GOT3 (cell line): ENCODE measurements around the gene TMEM201.

Experiments
- DNase-seq: peaks from one replicate; lab custom pipeline; 2025; ENCODE audit warnings: mixed read lengths; lab: John Stamatoyannopoulos, UW

The TMEM201 gene

DNA sequence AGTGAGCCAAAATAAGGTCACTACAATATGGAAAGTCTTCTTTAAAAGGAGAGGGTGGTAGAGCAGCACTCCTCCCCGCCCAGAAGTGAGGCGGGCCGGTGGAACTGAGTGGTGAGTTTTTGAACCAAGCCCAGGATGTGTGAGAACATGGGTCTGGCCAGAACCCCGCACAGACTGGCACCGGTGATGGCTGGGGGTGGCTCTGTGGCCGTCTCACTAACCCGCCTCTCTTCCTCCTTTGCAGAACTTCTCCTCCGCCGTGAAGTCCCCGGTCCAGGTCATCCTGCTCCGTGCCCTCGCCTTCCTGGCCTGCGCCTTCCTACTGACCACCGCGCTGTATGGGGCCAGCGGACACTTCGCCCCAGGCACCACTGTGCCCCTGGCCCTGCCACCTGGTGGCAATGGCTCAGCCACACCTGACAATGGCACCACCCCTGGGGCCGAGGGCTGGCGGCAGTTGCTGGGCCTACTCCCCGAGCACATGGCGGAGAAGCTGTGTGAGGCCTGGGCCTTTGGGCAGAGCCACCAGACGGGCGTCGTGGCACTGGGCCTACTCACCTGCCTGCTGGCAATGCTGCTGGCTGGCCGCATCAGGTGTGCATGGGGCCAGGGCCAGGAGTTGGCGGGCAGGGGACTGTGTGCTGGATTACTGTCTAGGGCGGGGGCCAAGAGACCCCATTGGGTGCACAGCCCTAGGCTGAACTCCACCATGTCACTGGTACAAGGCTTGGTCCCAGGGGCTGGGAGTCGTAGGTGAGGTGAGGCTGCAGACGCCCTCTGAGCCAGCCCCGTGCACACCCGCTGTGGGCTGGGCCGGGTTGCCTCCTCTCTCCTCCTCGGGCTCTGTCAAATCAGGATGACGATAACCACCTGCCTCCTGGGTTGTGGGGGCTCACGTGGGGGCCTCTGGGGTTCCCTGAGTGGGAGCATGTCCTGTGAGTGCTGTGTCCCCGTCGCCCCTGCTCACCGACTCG is 12.4 kb downstream of the TMEM201 start:
- DNase-seq, result no peak

GRCh38 chr1:9601942-9602793 is 13.5 kb downstream of the TMEM201 start:
- no peak for DNase-seq

GRCh38 chr1:9602794-9603167 is 14.1 kb downstream of the TMEM201 start:
- no peak for DNase-seq

- no peak for DNase-seq
These were observed 14.6 kb downstream of the TMEM201 start for GRCh38 chr1:9603307-9603706.

DNA sequence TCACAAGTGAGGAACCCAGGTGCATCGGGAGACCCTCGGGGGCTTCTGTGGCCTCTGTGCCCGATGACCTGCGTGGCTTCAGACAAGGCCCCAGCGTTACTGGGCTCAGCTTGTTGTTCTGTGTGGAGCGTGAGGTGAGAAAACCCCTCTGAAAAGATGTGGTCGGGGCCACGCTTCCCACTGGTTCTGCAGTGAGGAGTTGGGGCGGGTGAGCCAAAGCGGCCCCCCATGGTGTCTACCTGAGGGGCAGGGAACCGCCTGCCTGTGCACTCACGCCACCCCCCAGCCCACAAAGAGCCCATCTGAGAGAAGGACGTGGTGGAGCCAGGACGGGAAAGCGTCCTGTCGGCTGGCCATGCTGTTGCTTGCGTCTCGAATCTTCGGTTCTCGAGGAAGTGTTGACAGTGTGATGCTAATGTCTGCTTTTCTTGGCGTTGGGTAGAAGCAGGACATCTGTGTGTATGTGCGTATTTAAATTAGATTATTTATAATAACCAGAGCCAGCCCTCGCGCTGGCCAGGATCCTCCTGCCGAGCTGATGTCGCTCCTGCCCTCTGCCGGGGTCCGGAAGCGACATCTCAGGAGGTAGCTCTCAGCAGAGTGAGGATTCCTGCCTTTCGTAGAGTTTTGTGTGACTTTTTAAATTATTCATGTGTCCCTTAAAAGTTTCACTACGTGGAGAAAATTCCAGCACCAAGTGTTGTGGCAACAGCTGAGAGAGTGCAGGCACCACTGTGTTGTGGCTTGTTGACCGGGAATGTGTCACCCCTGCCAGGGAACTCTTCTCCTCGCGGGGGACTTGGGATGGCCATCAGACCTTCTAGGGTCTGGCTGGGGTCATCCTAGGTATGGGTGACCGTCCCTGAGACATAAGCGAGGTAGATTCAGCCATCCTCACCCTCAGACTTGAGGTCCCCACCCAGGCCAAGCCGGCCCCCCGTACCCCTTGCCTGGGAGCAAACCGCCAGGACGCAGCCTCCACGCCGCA is 15.3 kb downstream of the TMEM201 start:
- no peak for DNase-seq

- DNase-seq, result no peak
These were observed 16.1 kb downstream of the TMEM201 start for GRCh38 chr1:9604836-9605235.

- no peak for DNase-seq
These were observed 17.3 kb downstream of the TMEM201 start for GRCh38 chr1:9605946-9606455.

GRCh38 chr1:9606458-9606857 is 17.7 kb downstream of the TMEM201 start:
- no peak for DNase-seq

DNA sequence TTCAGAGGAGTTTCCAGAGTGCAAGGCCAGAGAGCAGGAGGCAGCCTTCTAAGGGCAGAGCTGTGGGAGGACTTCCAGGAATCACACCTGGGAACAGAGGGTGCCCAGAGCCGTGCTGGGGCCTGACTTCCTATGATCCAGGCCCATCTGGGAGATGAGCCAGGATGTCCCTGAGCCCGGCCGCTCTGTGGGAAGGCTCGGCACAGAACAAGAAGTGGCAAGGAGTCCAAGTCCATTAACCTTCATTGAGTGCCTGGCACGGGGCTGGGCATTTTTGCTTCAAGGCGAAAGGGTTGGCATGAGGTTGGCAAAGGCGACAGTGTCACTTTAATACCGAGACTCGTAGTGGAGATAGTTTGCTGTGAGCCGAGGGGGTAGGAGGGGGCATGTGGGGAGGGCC is 18.2 kb downstream of the TMEM201 start:
- DNase-seq, result no peak

GRCh38 chr1:9607352-9607751 is 18.6 kb downstream of the TMEM201 start:
- no peak for DNase-seq

DNA sequence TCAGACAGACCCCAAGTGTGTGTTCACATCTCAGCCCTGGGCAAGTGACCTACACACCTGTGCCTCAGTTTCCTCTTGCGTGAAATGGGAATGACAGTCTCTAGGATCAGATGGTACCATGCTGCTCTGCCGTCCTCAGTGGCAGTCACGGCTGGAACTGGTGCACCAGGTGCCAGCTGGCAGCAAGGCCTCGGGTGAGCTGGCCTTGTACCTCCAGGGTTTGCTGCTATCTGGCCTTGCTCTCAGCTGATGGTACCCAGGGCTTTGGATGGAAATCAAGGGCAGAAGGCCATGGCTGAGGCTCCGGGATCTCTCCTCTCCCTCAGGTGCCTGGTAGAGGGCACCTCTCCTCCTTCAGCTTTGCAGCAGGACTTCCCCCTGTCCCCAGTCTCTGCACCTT is 21.3 kb downstream of the TMEM201 start:
- no peak for DNase-seq

DNA sequence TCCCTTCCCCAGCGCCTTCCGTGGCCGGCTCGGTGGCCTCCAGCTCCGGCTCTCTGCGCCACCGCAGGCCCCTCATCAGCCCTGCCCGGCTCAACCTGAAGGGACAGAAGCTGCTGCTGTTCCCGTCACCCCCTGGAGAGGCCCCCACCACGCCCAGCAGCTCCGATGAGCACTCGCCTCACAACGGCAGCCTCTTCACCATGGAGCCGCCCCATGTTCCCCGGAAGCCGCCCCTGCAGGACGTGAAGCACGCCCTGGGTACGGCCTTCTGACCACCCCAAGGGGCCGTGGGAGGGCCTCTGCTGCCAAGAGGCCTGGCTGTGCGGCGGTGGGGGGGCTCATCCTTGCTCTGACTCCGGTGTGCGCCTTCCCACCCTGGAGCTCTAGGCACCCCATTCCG is 21.8 kb downstream of the TMEM201 start:
- no peak for DNase-seq

- no peak for DNase-seq
These were observed 23.0 kb downstream of the TMEM201 start for GRCh38 chr1:9611716-9612115.

GRCh38 chr1:9612162-9612845 is 23.6 kb downstream of the TMEM201 start:
- DNase-seq, result no peak

- DNase-seq, result no peak
These were observed 24.3 kb downstream of the TMEM201 start for GRCh38 chr1:9612871-9613624.

DNA sequence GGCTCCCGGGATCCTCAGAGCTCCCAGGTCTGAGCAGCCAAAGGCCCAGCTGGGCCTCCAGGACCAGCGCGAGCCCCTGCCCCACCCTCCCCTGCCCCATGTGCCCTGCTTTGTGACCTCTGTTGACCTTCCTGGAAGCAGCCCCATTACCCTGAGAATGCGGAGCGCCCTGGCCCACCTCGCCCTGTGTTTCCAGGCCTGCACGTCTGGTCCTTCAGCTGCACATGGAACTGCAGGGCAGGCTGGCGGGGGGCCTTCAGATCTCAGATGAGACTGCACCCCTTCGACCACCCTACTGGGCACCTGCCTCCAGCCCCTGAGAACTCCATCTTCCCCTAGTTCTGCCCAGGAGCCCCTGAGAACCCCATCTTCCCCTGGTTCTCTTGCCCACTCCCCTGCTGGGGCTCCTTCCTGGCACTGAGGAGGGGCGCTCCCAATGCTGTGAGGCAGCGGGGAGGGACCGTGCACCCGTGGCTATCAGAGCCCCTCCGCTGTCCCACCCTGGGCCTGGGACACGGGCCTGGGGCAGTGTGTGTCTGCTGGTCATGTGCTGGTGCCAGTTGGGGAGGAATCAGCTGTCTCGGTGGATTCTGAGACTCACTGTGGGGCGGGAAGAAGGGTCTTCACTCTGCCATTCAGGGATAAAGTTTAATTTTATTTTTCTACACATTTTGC is 25.1 kb downstream of the TMEM201 start:
- DNase-seq, result no peak

DNA sequence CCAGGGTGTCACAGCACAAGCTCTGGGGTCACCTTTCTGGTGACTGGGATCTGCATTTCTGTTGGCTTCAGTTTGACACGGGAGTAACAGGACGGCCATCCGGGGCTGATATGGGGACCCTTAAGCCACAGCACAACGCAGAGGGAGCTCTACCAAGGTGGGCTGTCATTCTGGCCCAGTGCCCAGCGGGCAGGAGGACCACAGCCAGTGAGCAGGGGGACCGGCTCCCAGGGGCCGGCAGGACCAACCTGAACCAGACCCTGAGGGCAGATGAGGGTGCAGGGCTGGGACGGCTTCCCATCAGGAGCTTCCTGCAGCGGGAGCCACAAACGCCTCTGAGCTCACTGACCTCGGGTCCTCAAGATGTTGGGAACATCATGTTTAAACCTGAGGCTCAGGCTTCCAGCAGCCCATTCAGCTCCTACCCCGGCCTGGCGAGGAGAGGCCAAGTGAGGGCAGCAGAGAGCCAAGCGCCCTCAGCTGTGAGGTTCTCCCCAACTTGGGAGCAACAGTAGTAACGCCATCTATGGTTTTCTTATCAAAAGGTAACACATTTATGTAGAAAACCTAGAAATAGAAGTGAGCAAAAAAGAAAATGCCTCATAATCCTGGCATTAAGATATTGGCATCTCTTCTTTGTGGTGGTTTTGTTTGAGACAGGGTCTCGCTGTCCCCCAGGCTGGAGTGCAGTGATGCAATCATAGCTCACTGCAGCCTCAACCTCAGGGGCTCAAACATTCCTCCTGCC is 26.8 kb downstream of the TMEM201 start:
- peak; percentile 9 for DNase-seq

DNA sequence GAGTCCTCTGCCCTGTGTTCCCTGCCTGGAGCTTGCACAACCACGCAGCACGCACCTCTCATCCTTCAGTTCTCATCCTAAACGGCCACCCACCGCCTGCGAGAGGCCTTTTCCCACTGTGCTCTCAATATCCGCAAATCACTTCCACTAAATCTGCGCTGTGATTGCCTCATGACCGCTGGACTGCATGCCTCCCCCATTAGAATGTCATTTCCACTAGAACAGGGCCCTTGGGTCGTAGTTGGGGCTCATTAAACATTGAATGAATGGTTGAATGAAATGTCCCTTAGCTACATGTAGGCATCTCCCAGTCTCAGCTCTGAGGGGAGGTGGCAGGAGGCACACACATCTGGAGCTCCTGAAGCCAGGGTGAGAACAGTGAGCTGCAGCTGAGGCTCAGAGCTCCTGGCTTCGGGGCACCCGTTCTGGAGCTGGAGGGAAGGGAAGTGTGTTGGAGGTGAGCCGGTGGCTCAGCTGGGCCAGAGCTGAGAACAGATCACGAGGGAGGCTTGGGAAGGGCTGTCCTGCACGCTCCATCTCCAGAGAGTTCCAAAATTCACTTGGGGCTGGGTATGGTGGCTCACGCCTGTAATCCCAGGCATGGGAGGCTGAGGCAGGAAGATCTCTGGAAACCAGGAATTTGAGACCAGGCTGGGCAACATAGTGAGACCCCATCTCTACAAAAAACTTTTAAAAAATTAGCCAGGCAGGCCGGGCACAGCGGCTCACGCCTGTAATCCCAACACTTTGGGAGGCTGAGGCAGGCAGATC is 30.4 kb downstream of the TMEM201 start:
- DNase-seq, result no peak
